HepG2 (cell line): ENCODE data around the gene EGR4. TPM values are rescaled to one million over a fixed set of nuclear protein-coding genes. Genes with fewer than 3 reads are reported as not detected.

ENCODE experiments used
- ARID5B ChIP-seq: IDR thresholded peaks from 2 replicates; pipeline ENCODE4 v1.4.0; 2020; ENCODE audit warnings: mild to moderate bottlenecking, missing genetic modification reagents
- ATAD3A ChIP-seq: sonication (generic); formaldehyde crosslinking; IDR thresholded peaks from 2 replicates; pipeline ENCODE4 v1.4.0; 2020; ENCODE audit warnings: missing genetic modification reagents
- ATM ChIP-seq: fragments of 450-650 bp; IDR thresholded peaks from 2 replicates; pipeline ENCODE4 v1.7.1; 2017; ENCODE audit warnings: mild to moderate bottlenecking, borderline replicate concordance
- GZF1 ChIP-seq: sonication (generic); formaldehyde crosslinking; IDR thresholded peaks from 2 replicates; pipeline ENCODE4 v1.5.1; 2020; ENCODE audit warnings: mild to moderate bottlenecking, missing genetic modification reagents
- NONO ChIP-seq, 2 experiments: fragments of 450-650 bp in 1 of 2; sonication (generic) in 1 of 2; formaldehyde crosslinking in 1 of 2; IDR thresholded peaks in 1 of 2; conservative IDR thresholded peaks in 1 of 2; 2 replicates each; pipeline versions ENCODE4 v1.6.1 to v1.8.0; 2017 to 2022; ENCODE audit warnings: mild to moderate bottlenecking in 1 of 2, missing genetic modification reagents in 1 of 2, moderate library complexity in 1 of 2
- PHF21A ChIP-seq: sonication (generic); formaldehyde crosslinking; IDR thresholded peaks from 2 replicates; pipeline ENCODE4 v1.5.0; 2020; ENCODE audit warnings: mild to moderate bottlenecking, missing genetic modification reagents
- ZHX2 ChIP-seq, 2 experiments: sonication (generic) in 1 of 2; formaldehyde crosslinking in 1 of 2; IDR thresholded peaks; 2 replicates each; pipeline versions ENCODE4 v1.6.1 to v1.9.0; 2014 to 2022; ENCODE audit warnings: antibody characterized with exemption in 1 of 2, borderline replicate concordance in 1 of 2, inconsistent platforms in 1 of 2, low read depth in 1 of 2, missing genetic modification reagents in 1 of 2
- ZNF138 ChIP-seq: sonication (generic); formaldehyde crosslinking; IDR thresholded peaks from 2 replicates; pipeline ENCODE4 v1.5.0; 2020; ENCODE audit warnings: mild to moderate bottlenecking, low read depth, missing genetic modification reagents
- polyA plus RNA-seq, 8 experiments: library from polyadenylated mRNA; depleted of rRNA in 3 of 8; stranded (reverse) in 7 of 8; unstranded in 1 of 8; fragments of >200 nt; fragmentation: Illumina TruSeq in 4 of 8; extraction: Trizol in 4 of 8; gene quantifications; 2 replicates each; pipeline versions ENCODE4 v1.2.1 to v1.2.3, GENCODE V29; 2011 to 2016; ENCODE audit warnings: low read depth in 4 of 8, missing spikeins in 1 of 8, mixed read lengths in 1 of 8; ENCODE audit not compliant: insufficient read depth in 1 of 8
- total RNA-seq, 5 experiments: library from RNA; depleted of rRNA; stranded (reverse); fragments of >200 nt; fragmentation: Illumina TruSeq; extraction: Trizol; gene quantifications; 2 replicates each; pipeline ENCODE4 v1.2.3, GENCODE V29; 2016; ENCODE audit warnings: low read depth in 1 of 5
- TF ChIP-seq, protein P1 (sequence below): IDR thresholded peaks from 2 replicates; pipeline ENCODE4 v1.6.1; 2016; ENCODE audit warnings: low read depth, missing genetic modification reagents, missing compliant biosample characterization
- TF ChIP-seq, protein P2 (sequence below): sonication (generic); formaldehyde crosslinking; IDR thresholded peaks from 2 replicates; pipeline ENCODE4 v1.8.0; 2022; ENCODE audit warnings: missing genetic modification reagents, low read depth, mild to moderate bottlenecking, borderline replicate concordance

Gene EGR4
- total and polyA plus RNA-seq, 2 of the 13 experiments (the other 11 are each of a cell fraction or from before 2014, with no cell fraction given): not detected

GRCh38 chr2:73262108-73262651 lies 31.2 kb downstream of the EGR4 start (continued):
- TF ChIP-seq ZHX2 (IDR thresholded peaks at IDR 0.05; ENCODE audit: low read depth) (0 out of 2 replicates have a peak, but pooled peaks have one; percentile 25), ZHX2 (CRISPR knock-in tag; IDR thresholded peaks at IDR 0.05; ENCODE audit: borderline replicate concordance) (no peak), PHF21A (peak; percentile 75), NONO (IDR thresholded peaks at IDR 0.05) (no peak), NONO (CRISPR knock-in tag; conservative IDR thresholded peaks at IDR 0.05) (peak; percentile 77), ATAD3A (CRISPR knock-in tag) (no peak), ATM (no peak), ZNF138 (0 out of 2 replicates have a peak, but pooled peaks have one; percentile 22), ARID5B (CRISPR knock-in tag) (peak; percentile 94), GZF1 (CRISPR knock-in tag) (0 out of 2 replicates have a peak, but pooled peaks have one; percentile 5)
- TF ChIP-seq, protein P1, sequence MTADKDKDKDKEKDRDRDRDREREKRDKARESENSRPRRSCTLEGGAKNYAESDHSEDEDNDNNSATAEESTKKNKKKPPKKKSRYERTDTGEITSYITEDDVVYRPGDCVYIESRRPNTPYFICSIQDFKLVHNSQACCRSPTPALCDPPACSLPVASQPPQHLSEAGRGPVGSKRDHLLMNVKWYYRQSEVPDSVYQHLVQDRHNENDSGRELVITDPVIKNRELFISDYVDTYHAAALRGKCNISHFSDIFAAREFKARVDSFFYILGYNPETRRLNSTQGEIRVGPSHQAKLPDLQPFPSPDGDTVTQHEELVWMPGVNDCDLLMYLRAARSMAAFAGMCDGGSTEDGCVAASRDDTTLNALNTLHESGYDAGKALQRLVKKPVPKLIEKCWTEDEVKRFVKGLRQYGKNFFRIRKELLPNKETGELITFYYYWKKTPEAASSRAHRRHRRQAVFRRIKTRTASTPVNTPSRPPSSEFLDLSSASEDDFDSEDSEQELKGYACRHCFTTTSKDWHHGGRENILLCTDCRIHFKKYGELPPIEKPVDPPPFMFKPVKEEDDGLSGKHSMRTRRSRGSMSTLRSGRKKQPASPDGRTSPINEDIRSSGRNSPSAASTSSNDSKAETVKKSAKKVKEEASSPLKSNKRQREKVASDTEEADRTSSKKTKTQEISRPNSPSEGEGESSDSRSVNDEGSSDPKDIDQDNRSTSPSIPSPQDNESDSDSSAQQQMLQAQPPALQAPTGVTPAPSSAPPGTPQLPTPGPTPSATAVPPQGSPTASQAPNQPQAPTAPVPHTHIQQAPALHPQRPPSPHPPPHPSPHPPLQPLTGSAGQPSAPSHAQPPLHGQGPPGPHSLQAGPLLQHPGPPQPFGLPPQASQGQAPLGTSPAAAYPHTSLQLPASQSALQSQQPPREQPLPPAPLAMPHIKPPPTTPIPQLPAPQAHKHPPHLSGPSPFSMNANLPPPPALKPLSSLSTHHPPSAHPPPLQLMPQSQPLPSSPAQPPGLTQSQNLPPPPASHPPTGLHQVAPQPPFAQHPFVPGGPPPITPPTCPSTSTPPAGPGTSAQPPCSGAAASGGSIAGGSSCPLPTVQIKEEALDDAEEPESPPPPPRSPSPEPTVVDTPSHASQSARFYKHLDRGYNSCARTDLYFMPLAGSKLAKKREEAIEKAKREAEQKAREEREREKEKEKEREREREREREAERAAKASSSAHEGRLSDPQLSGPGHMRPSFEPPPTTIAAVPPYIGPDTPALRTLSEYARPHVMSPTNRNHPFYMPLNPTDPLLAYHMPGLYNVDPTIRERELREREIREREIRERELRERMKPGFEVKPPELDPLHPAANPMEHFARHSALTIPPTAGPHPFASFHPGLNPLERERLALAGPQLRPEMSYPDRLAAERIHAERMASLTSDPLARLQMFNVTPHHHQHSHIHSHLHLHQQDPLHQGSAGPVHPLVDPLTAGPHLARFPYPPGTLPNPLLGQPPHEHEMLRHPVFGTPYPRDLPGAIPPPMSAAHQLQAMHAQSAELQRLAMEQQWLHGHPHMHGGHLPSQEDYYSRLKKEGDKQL (CRISPR knock-in tag): peak; percentile 64; the same call in 1 of the 2 replicates
- TF ChIP-seq, protein P2, sequence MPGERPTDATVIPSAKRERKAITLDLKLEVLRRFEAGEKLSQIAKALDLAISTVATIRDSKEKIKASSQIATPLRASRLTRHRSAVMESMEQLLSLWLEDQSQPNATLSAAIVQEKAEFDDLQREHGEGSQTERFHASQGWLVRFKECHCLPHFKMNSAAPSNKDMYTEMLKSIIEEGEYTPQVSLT: no peak
